ENCODE data around the gene VEGFB. TPM values are rescaled to one million over a fixed set of nuclear protein-coding genes. Genes with fewer than 3 reads are reported as not detected.

Gene VEGFB
- total and polyA plus RNA-seq, 2 of the 8 experiments (the other 6 are each of a cell fraction or from before 2014, with no cell fraction given): 9.3 to 49.6 TPM

GRCh38 chr11:64269540-64270220 lies 35.3 kb downstream of the VEGFB start:
- Histone ChIP-seq H3K9ac (replicated peaks in 1 of 4; ENCODE audit: extremely low read depth in 1 of 4, low read depth in 3 of 4, low read length in 3 of 4) (peak overlapping the region; percentile 28 to 88 (median 73); a peak in 6 of 7 replicates), H3K23ac (ENCODE audit: insufficient read length) (no peak overlapping the region), H3K18ac (ENCODE audit: extremely low read depth, low read length) (peak overlapping the region; percentile 52; the same call in 1 of the 2 replicates), H2BK15ac (ENCODE audit: low read length) (peak overlapping the region; percentile 99; the same call in 1 of the 2 replicates), H4K8ac (ENCODE audit: extremely low read depth, insufficient read depth, low read length) (peak overlapping the region; percentile 79), H3K4me3 (ENCODE audit: extremely low read depth in 1 of 4, insufficient read depth in 2 of 4, low read depth in 3 of 4, low read length in 4 of 4) (peak overlapping the region; percentile 70 to 84 (median 82)), H2AFZ (ENCODE audit: low read length) (no peak overlapping the region), H3K56ac (replicated peaks; ENCODE audit: insufficient read length, low read depth, low read length) (peak overlapping the region; percentile 78), H3K4me2 (ENCODE audit: insufficient read depth in 1 of 2, low read depth in 2 of 2, low read length in 2 of 2) (peak overlapping the region; percentile 80 to 86), H4K20me1 (replicated peaks in 1 of 2; ENCODE audit: control insufficient read depth in 1 of 2, insufficient read depth in 2 of 2, low read length in 2 of 2) (peaks cover 0 to 2% of the 10 kb centered on the region in 2 experiments), H3K79me1 (ENCODE audit: low read depth, low read length) (no peaks in the 10 kb centered on the region; the same call in 1 of the 2 replicates), H3K4ac (replicated peaks; ENCODE audit: insufficient read length, low read depth, low read length) (no peak overlapping the region), H2BK120ac (replicated peaks; ENCODE audit: low read depth, low read length) (no peak overlapping the region), H2BK12ac (ENCODE audit: low read depth, low read length) (no peak overlapping the region), H3K27ac (ENCODE audit: low read depth, low read length) (peak overlapping the region; percentile 88), H4K91ac (replicated peaks; ENCODE audit: insufficient read length, low read length) (no peak overlapping the region), H3K23me2 (ENCODE audit: low read depth, low read length) (peaks cover 4% of the 10 kb centered on the region), H3K27me3 (replicated peaks in 1 of 4; ENCODE audit: control insufficient read depth in 3 of 4, extremely low read depth in 1 of 4, insufficient read depth in 3 of 4, low read length in 3 of 4) (no peaks in the 10 kb centered on the region), H4K5ac (ENCODE audit: insufficient read length, low read depth, low read length) (peak overlapping the region; percentile 90), H3K36me3 (ENCODE audit: control insufficient read depth in 2 of 4, insufficient read depth in 4 of 4, low read length in 3 of 4) (peaks cover 9 to 20% (median 12%) of the 10 kb centered on the region in 4 experiments), H2BK20ac (ENCODE audit: low read length) (no peak overlapping the region), H2AK5ac (ENCODE audit: low read depth, low read length) (no peak overlapping the region), H3K79me2 (ENCODE audit: control insufficient read depth in 1 of 2, insufficient read depth in 2 of 2, low read length in 2 of 2) (0 out of 4 replicates have a peak, but pooled peaks cover 0 to 4% of the 10 kb centered on the region in 2 experiments), H3K14ac (ENCODE audit: insufficient read length) (no peak overlapping the region), H3K4me1 (replicated peaks in 1 of 4; ENCODE audit: control insufficient read depth in 3 of 4, insufficient read depth in 4 of 4, low read length in 3 of 4) (peaks cover 0 to 11% (median 5%) of the 10 kb centered on the region in 4 experiments; a peak in 5 of 7 replicates), H2BK5ac (ENCODE audit: low read depth, low read length) (peak overlapping the region; percentile 96), H3K9me3 (ENCODE audit: insufficient read depth in 2 of 2, low read depth in 1 of 2, low read length in 1 of 2) (no peaks in the 10 kb centered on the region)
- FAIRE-seq (peak; percentile 71), DNase-seq (ENCODE audit: low read depth in 1 of 2, low spot score in 2 of 2) (peak; percentile 95 to 98)
- 0% methylated on average over 55 of the region's 58 CpGs; no CpG with 5 or more reads in 1 of the 2 experiments for WGBS, 2 experiments (ENCODE audit: extremely low coverage in 1 of 2, insufficient coverage in 1 of 2, insufficient read length in 1 of 2, insufficient replicate concordance in 2 of 2, low coverage in 1 of 2, low lambda C conversion rate in 2 of 2, missing lambda C conversion rate in 1 of 2)
- CTCF ChIA-PET (ENCODE audit: partially characterized antibody): interaction anchor here (0.9 to 13.7 kb wide), 13 partner anchors 12 to 85 kb away, joined by 3 to 168 read pairs (median 6); partner anchors contain the start of genes BAD, CATSPERZ, ESRRA and PLCB3
- POLR2A ChIA-PET (ENCODE audit: partially characterized antibody): interaction anchor here (0.5 to 11.9 kb wide), 28 partner anchors 13 to 1419 kb away, joined by 3 to 352 read pairs (median 6); partner anchors contain the start of genes BAD, ESRRA, FERMT3 and FKBP2
- TF ChIP-seq CBX8 (IDR thresholded peaks at IDR 0.05; ENCODE audit: borderline replicate concordance, low read depth, low read length) (no peak), EGR1 (IDR thresholded peaks at IDR 0.05; ENCODE audit: borderline replicate concordance, low read depth, low read length) (peak; percentile 92), KDM4A (IDR thresholded peaks at IDR 0.05; ENCODE audit: low read depth, low read length, severe bottlenecking) (peak; percentile 32), MAX (IDR thresholded peaks at IDR 0.05) (0 out of 2 replicates have a peak, but pooled peaks have one; percentile 17), BRCA1 (IDR thresholded peaks at IDR 0.05; ENCODE audit: low read depth, low read length) (no peak; the same call in 1 of the 2 replicates), CBX5 (IDR thresholded peaks at IDR 0.05; ENCODE audit: low read depth, low read length) (no peak), EP300 (IDR thresholded peaks at IDR 0.05; ENCODE audit: borderline replicate concordance in 1 of 2, low read depth in 2 of 2, low read length in 2 of 2) (0 out of 3 replicates have a peak, but pooled peaks of 1 of the 2 experiments have one; percentile 27), PHF8 (conservative IDR thresholded peaks at IDR 0.05; ENCODE audit: low read depth, low read length) (peak; percentile 37; the same call in 1 of the 2 replicates)

Measured in H1 (cell line).